Activated gamma-delta T cell (primary cell): ENCODE results near the gene PLA2G5.

Source experiments
- DNase-seq: peaks from one replicate; lab custom pipeline; 2025; lab: John Stamatoyannopoulos, UW

Gene PLA2G5

DNA sequence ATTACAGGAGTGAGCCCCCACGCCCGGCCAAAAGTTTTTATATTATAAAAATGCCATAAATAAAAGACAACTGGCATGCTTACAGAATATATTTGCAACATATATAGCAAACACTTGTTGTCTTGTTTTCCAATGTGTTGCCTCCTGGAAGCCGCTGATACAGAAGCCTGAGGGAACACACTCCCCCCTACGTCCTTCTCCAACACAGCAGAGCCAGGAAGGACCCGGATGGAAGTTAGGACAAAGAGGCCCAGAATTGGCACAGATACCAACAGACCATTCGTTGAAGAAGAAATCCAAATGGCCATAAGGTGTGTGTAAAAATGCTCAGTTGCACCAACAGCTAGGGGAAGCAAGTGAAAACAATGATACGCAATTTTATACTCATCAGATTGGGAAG lies 1.3 kb upstream of the PLA2G5 start:
- DNase-seq, result no peak

DNA sequence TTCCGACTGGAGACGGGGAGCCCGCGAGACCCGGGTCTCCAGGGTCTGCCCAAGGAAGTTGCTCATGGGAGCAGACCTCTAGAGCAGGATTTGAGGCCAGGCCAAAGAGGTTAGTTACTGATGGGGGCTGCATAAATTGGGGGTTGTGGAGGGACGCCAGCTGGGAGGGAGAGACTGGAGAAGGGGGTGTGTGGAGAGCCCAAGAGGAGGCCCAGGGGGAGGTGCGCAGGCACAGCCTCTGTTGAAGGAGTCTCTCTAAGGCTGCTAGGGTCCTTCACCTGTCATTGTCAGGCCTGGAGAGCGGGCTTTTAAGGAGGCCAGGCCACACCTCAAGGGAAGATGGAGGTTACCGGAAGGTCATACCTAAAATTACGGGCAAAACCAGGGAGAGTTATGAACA lies 363 bp downstream of the PLA2G5 start:
- no peak for DNase-seq

DNA sequence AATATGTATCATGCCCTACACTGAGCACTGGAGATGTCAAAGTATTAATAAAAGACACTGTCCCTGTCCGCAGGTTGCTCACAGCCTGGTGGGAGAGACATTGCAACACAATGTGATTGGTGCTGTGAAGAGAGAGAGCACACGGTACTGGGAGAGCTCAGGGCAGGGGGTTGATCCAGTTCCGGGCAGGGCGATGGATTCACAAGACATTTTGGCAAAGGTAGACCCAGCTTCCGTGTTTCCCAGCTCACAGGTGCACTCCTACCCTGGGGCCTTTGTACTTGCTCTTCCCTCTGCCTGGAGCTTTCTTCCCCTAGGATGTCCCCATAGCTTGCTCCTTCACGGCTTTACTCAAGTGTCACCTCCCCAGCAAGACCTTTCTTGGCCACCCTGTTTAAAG lies 1.4 kb downstream of the PLA2G5 start:
- DNase-seq, result no peak

DNA sequence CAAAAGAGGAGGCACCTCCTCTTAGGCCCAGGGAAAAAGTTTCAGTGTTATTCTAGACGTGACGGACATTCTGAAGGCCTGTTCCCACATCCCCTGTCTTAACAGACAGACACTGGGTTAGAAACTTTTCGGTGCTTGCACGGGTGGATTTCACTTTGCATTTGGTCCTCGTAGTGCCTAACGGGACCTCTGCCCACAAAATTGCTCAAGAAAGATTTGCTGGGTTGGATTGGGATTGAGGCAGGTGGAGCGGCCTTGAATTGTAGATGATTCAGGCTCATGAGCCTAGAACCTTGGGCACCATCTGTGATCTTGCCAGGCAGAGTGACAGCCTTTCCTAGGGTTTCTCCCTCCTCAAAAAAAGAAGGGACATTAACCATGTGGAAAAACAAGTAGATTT lies 2.8 kb downstream of the PLA2G5 start:
- DNase-seq, result no peak

DNA sequence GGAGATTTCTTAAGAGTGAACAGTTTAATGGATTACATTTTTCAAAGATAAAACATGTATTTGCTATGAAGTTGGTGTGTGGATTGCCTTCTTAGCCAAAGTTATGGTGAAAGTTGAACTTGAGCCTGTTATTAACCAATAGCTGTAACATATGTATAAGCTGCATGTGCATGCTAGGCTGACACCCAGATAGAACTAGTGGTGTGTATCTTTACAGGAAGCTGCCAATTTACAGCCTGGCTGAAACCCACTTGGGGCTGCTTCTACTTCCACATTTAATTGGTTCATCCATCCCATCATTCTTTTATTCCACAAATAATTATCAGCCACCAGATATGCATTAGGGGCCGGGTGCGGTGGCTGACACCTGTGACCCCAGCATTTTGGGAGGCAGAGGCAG lies 3.3 kb downstream of the PLA2G5 start:
- no peak for DNase-seq

DNA sequence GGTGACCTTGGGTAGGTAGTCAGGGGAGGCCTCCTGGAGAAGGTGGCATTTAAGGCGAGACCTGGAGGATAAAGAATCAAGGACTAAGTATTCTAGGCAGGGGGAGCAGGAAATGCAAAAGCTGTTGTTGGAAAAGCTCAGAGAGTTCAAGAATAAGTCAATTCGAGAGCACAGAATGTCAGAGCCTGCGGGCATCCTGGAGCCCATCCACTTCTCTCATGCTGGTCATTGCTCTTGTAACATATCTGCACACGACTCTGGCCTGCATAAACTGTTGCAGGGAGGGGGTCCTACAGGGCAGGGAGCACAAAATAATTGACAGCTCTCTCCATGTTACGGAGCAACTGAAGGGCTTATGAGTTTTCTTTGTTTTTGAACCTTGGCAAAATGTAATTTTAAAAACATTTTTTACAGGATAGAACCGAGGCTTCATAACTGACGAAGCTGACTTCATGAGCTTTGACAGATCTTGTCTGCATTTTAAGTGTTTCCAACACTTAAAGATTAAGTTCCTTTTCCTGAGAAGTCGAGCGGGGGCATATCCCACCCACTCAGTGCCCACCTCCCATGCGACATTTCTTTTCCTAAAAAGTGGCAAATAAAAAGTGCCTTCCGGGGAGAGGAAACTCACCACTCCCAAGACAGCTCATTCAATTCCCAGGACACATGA lies 4.2 kb downstream of the PLA2G5 start:
- no peak for DNase-seq

DNA sequence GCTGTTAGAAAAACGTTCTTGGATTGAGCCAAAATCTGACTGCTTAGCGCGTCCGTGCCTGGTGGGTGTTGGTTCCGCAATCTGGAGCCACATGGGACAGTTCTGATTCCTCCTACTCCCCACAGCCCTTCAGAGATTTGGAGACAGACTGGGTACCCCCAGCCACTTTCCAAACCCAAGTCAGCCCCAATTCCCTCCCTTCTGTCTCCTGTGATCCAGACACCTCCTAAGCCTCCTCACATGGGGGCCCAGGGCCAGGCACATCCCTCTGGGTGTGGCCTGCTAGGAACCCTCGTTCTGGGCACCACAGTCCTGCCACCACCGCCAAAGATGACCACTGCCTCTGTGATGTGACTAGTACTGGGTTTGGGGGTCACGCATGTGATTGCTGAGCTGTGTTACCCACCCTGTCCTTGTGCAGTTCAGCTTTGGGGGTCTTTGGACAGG lies 4.8 kb downstream of the PLA2G5 start:
- DNase-seq, result no peak

DNA sequence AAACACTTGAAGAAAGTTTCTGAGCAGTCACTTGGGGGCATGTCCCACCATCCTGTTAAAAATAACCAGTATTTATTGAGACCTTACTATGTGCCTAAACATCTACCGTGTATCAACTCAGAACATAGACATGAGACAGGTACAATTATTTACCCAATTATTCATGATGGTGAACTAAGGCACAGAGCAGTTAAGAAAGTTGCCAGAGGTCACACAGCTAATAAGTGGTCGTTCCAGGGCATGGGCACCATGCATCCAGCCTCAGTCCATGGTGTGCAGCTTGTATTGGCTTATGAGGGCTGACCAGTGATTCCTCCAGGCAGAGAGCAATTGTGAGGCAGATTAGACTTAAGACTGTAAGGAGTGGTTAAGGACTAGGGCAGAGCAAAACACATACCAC lies 5.4 kb downstream of the PLA2G5 start:
- no peak for DNase-seq

DNA sequence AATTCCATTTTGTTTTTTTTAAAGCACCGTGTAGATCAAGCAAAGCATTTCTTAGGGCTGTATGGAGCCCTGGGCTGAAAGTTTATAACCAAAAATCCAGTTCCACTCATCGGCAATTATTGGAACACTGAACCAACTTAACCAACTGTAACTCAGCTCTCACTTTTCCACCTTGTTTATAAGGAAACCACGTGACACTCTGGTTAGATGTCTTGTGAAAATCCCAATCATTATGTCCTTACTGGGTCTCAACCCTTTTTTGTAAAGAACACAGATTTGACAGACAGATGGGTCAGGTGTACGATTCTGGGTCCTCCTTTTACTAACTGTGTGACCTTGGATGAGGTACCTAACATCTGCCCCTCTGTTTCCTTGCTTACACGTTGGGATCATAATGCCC lies 6.2 kb downstream of the PLA2G5 start:
- no peak for DNase-seq

DNA sequence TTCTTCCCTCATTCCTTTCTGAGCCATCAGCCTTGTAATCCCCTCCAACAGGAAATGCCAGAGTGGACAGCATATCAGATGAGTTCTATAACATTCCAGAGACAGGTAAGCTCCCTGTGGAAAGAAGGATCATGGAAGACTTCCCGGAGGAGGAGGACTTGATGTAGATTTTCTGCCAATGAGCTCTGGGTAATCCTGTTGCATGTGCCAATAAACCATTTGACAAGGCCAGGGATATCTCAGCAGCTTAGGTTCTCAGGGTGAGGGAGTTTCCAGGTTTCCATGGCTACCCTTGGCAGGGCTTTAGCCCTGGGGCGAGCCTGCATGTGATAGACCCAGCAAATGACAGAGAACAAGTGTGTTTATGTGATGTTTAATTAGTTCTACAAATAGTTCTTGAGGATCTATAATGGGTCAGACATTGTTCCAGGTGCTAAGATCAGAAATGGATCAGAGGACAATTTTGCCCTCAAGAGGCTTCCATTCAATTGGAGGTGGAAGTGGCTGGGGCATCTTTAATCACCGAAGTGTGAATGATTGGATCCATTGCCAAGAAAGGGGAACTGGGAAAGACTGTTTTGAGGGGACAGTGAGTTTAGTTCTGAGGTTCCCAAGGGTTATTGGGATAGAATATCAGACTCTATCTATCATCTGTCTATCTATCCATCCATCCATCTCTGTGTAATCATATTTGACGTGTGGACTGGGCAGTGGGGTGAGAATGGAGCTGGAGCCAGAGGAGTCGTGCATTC lies 6.9 kb downstream of the PLA2G5 start:
- DNase-seq, result no peak

DNA sequence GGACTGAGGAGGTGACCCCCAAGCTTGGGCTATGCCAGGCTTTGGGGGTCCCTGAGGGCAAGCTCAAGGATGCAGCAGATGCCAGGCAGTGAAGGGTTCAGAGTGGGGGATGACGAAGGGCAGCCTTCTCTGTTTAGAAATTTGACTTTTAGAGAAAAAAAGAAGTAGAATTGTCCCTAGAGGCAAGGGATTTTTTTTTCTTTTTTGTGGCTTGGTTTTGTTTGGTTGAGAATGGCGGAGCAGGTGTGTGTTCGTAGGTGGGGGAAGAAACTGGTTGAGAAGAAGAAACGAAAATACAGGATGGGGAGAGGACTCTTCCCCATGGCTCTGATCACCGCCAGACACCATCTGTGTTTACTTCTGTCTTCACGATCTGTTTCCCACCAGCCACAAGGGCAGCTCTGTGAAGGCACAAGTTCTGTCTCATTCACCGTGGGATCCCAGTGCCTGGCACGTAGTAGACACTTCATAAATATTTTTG lies 8.2 kb downstream of the PLA2G5 start:
- no peak for DNase-seq

DNA sequence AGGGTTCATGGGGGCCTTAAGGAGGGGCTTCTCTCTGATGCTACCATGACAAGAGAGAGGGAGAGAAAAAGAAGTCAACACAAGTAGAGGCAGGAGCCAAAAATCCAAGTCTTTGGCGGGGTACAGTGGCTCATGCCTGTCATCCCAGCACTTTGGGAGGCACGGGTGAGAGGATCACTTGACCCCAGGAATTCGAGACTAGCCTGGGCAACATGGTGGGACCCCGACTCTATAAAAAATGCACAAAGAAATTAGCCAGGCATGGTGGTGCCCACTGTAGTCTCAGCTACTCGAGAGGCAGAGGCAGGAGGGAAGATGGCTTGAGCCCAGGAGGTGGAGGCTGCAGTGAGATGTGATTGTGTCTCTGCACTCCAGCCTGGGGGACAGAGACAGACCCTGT lies 8.7 kb downstream of the PLA2G5 start:
- no peak for DNase-seq

DNA sequence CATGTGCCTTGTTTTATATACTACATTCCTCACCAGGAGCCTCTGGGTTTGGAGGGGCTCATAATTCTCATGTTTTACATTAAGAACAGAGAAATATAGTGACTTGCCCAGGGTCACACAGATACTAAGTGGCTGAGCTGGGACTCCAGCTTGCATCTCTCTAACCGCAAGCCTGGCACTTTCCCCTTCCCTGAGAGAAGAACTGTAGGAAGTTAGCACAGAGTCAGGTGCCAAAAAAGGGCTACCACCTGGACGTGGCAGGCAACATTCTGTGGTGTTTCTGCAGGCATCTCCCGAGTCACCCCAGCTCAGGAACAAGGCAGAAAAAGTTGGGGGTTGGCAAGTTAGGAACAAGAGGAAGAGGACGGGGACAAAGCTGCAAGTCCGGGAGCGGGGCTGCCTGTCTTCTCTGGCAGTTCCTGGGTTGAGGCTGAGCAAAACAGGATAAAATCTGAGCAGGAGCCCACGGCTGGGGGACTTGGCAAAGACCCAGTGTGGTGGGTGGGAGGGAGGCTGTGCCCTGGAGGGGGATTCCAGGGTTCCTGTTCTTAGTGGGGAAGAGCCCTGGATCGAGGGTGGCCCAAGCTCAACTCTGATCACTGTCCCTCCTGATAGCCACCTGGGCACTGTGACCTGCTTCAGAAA lies 9.8 kb downstream of the PLA2G5 start:
- no peak for DNase-seq

DNA sequence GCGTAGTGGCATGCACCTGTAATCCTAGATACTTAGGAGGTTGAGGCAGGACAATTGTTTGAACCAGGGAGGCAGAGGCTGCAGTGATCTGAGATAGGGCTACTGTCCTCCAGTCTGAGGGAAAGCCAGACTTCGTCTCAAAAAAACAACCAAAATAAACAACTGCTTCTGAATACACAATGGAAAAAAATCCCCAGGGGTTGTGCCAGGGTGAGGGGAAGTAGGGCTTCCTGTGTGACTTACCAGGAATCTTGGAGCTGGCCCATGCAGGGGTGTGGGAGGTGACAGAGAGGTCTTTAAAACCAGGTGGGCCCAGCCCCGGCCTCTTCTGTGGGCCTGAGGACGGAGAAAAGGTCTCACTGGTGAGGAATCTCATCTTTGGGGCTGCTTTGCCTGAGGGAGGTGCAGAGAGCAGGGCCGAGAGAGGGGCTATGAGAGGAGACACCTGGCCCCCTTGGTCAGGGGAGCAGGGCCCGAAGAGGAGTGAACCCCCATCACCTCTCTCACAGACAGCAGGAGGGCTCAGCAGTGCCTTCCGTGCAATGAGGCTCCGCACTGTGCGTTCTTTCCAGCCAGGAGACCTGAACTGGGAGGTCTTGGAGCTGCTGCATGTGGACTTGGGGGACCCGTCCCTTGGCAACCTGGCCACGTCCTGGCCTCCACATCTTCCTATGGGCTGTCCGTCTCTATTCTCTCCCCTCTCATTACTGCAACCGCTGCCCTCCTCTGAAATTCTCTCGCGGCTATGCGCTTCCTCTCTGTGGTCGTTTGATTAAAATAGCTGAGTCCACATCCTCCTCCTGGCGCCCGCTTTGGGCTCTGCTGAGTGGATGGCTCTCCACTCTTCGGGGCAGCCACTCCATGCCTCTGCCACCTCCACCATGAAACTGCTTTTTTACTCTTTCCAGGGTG lies 10.7 kb downstream of the PLA2G5 start:
- no peak for DNase-seq

DNA sequence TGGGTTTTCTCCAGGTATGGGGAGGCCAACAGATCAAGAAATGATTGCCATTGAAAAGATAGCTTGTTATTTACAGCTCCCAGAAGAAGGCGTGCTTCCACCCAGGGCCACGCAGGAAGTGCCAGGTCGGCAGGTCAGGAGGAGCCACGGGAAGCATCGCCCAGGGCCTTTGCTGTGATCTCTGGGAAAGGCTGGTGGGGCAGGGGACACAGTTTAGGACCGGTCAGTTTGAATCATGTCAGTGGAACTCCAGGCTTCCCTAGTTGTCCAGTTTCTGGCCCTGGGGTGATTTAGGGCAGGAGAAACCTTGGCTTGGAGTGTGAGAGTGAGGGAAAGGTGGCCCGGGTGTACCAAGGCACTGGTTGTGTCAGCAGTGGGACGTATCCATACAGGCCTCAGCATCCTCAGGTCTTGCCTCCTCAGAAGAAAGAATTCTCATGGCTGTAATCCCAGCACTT lies 11.4 kb downstream of the PLA2G5 start:
- no peak for DNase-seq

DNA sequence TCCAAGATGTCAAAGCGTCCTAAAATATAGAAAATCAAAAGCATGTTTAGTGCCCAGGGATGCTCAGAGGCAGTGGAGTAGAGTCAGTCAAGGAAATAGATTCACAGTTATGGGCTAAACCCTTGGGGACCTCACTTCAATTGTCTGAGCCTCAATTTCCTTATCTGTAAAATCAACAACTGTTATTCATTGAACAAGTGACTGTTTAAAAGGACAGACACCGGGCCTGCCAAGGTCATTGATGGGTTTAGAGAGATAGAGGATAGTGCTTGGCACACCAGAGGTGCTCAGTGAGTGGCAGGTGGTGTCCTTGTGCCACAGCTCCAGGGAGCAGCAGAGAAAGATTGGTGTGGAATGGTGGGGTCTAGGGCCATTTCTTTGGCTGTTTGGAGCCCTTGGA lies 12.8 kb downstream of the PLA2G5 start:
- no peak for DNase-seq

DNA sequence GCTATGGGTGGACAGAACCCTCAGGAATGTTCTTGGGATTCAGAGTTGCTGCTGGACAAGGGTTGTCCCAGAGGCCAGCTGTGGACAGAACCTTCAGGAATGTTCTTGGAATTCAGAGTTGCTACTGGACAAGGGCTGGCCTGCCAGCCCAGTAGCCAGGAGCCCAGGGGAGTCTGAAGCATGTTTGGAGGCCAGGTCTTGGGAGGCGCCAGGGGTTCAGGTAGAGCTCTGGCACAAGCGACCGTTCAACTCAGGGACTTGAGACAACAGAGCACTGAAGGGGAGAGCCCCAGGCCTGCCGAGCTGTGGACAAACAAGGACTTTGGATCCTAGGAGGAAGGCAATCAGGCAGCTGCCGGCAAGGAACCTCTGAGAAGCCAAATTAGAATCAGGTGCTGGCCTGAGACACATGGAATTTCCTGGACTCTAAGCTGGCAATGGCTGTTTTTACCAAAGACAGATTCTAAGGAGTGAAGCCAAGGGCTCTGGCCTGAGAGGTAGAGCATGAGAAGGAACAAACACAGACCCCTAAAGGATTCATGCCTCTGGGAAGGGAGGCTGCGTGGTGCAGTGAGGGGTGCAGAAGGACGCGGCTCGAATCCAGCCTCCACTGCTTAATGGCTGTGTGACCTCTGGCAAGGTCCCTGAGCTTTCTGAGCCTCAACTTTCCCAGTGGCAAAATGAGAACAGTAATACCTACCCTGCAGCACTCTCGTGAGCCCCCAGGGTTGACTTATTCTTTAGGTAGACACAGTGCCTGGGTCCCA lies 13.4 kb downstream of the PLA2G5 start:
- DNase-seq, result no peak

DNA sequence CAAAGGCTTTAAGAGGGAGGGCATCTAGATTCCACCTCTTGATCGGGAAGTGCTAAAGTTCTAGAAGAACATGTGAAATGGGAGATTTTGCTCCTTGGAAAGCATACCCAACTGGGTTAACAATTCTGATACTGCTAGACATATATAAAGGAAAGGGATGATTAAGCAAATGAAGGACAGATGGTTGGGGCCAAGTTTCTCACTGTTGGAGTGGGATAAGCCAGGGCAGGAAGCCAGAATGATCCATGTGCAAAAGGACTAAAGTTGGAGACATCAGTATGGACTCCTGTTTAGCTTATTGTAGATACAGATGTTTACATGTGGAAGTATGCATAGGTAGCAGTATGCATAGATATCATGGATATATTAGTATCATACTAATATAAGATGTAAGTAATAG lies 16.8 kb downstream of the PLA2G5 start:
- no peak for DNase-seq

DNA sequence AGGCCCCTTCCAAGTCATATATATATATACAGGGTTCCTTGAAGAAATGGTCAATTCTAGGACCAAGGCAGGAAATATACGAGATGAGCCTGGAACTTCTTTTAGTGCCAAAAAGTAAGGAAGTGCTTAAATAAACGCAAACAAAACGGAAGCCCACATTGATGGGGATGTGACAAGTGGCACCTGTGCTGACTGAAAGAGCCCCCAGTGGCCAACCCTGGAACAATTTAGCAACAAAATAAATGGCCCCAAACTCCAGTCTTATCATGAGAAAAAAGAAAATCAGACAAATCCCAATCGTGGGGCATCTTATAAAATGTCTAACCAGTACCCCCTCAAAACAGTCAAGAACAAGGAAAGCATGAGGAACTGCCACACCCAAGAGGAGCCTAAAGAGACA lies 17.7 kb downstream of the PLA2G5 start:
- no peak for DNase-seq

DNA sequence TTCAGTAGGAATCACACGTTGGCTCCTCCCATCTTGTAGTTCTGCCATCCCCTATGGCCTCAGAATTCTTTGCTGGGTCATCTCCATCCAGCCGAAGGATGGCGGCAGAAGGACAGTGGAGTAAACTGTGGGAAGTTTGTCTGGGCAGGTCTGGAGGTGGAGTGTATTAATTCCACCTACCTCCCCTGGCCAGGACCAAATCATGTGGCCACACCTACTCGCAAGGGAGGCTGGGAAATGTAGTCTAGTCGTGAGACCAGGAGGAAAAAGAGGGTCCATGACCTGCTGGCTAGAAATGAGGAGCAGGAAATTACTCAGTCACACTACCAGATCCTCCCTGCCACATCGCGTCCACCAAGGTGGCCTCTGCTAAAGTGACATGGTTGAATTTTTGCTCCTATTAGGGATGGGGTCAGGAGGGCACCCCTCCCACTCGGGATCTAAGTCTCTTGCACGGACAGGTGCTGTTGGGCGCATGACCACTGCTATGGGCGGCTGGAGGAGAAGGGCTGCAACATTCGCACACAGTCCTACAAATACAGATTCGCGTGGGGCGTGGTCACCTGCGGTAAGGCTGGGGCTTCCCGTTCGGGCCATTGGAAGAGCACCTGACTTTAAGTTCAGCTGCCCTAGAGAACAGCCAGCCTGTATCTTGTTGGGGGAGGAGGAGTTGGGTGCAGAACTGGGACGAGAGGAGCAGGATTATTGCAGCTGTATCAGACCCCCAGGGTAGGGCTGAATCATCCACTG lies 19.5 kb downstream of the PLA2G5 start:
- DNase-seq, result no peak
